Loucy (cell line): ENCODE measurements around the gene RGMA.

Experiments used
- H2AFZ ChIP-seq: fragments of 200-600 bp; sonication (generic); 2 replicates; pipeline ENCODE4 v1.6.0; 2016; ENCODE audit warnings: antibody characterized with exemption, mild to moderate bottlenecking, low read length, moderate library complexity
- H3F3A ChIP-seq: fragments of 200-600 bp; 2 replicates; pipeline ENCODE4 v1.6.0; 2016; ENCODE audit warnings: antibody characterized with exemption, low read depth, mild to moderate bottlenecking
- H3K27me3 ChIP-seq: fragments of 200-600 bp; sonication (generic); 2 replicates; pipeline ENCODE4 v1.6.1; 2014; ENCODE audit warnings: low read length, mild to moderate bottlenecking; ENCODE audit not compliant: insufficient read depth, poor library complexity, severe bottlenecking
- H3K36me3 ChIP-seq: fragments of 200-600 bp; sonication (generic); 2 replicates; pipeline ENCODE4 v1.6.1; 2016; ENCODE audit warnings: low read length; ENCODE audit not compliant: insufficient read depth
- H3K4me1 ChIP-seq: fragments of 200-600 bp; sonication (generic); 2 replicates; pipeline ENCODE4 v1.5.1; 2014; ENCODE audit warnings: low read length, mild to moderate bottlenecking; ENCODE audit not compliant: insufficient read depth, poor library complexity, severe bottlenecking
- H3K4me2 ChIP-seq: fragments of 200-600 bp; sonication (generic); 2 replicates; pipeline ENCODE4 v1.6.0; 2014; ENCODE audit warnings: antibody characterized with exemption, low read length, low read depth, mild to moderate bottlenecking; ENCODE audit not compliant: poor library complexity, severe bottlenecking
- H3K4me3 ChIP-seq: fragments of 200-600 bp; sonication (generic); 2 replicates; pipeline ENCODE4 v1.5.1; 2014; ENCODE audit warnings: low read length, mild to moderate bottlenecking, mixed read lengths; ENCODE audit not compliant: poor library complexity, severe bottlenecking
- H3K79me2 ChIP-seq: fragments of 200-600 bp; sonication (generic); 2 replicates; pipeline ENCODE4 v1.6.1; 2014; ENCODE audit warnings: low read length; ENCODE audit not compliant: insufficient read depth
- H3K9ac ChIP-seq: fragments of 200-600 bp; sonication (generic); 2 replicates; pipeline ENCODE4 v1.6.0; 2014; ENCODE audit warnings: mild to moderate bottlenecking, low read depth, low read length, moderate library complexity; ENCODE audit not compliant: poor library complexity, severe bottlenecking
- H3K9me2 ChIP-seq: fragments of 200-600 bp; sonication (generic); replicated peaks from 2 replicates; pipeline ENCODE4 v1.6.1; 2016; ENCODE audit warnings: low read depth, low read length, mixed read lengths
- H3K9me3 ChIP-seq: fragments of 200-600 bp; sonication (generic); 2 replicates; pipeline ENCODE4 v1.6.1; 2014; ENCODE audit warnings: mild to moderate bottlenecking, antibody characterized with exemption, low read length, low read depth; ENCODE audit not compliant: insufficient read depth
- H4K20me1 ChIP-seq: fragments of 200-600 bp; sonication (generic); 2 replicates; pipeline ENCODE4 v1.6.0; 2014; ENCODE audit warnings: antibody characterized with exemption, low read length, mild to moderate bottlenecking; ENCODE audit not compliant: insufficient read depth, poor library complexity, severe bottlenecking
- EZH2phosphoT487 ChIP-seq: fragments of 200-600 bp; IDR thresholded peaks from 2 replicates; pipeline ENCODE4 v1.6.1; 2018; ENCODE audit warnings: antibody characterized with exemption, mild to moderate bottlenecking, moderate library complexity, borderline replicate concordance
- TF ChIP-seq, protein P1 (sequence below): fragments of 200-600 bp; sonication (generic); conservative IDR thresholded peaks from 2 replicates; pipeline ENCODE4 v1.5.1; 2014; ENCODE audit warnings: mild to moderate bottlenecking, antibody characterized with exemption, low read length

Gene RGMA

GRCh38 chr15:93135459-93135858 lies 46.4 kb upstream of the RGMA start:
- Histone ChIP-seq H3K9ac (no peak overlapping the region), H3K9me2 (no peaks in the 10 kb centered on the region), H3K4me1 (no peaks in the 10 kb centered on the region), H3F3A (no peaks in the 10 kb centered on the region), H3K4me3 (no peak overlapping the region), H2AFZ (no peak overlapping the region), H3K9me3 (no peaks in the 10 kb centered on the region), H3K4me2 (no peak overlapping the region), H4K20me1 (no peaks in the 10 kb centered on the region), H3K36me3 (no peaks in the 10 kb centered on the region), H3K79me2 (no peaks in the 10 kb centered on the region), H3K27me3 (no peaks in the 10 kb centered on the region)
- TF ChIP-seq, protein P1, sequence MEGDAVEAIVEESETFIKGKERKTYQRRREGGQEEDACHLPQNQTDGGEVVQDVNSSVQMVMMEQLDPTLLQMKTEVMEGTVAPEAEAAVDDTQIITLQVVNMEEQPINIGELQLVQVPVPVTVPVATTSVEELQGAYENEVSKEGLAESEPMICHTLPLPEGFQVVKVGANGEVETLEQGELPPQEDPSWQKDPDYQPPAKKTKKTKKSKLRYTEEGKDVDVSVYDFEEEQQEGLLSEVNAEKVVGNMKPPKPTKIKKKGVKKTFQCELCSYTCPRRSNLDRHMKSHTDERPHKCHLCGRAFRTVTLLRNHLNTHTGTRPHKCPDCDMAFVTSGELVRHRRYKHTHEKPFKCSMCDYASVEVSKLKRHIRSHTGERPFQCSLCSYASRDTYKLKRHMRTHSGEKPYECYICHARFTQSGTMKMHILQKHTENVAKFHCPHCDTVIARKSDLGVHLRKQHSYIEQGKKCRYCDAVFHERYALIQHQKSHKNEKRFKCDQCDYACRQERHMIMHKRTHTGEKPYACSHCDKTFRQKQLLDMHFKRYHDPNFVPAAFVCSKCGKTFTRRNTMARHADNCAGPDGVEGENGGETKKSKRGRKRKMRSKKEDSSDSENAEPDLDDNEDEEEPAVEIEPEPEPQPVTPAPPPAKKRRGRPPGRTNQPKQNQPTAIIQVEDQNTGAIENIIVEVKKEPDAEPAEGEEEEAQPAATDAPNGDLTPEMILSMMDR = no peak
- TF ChIP-seq EZH2phosphoT487 = no peak

DNA sequence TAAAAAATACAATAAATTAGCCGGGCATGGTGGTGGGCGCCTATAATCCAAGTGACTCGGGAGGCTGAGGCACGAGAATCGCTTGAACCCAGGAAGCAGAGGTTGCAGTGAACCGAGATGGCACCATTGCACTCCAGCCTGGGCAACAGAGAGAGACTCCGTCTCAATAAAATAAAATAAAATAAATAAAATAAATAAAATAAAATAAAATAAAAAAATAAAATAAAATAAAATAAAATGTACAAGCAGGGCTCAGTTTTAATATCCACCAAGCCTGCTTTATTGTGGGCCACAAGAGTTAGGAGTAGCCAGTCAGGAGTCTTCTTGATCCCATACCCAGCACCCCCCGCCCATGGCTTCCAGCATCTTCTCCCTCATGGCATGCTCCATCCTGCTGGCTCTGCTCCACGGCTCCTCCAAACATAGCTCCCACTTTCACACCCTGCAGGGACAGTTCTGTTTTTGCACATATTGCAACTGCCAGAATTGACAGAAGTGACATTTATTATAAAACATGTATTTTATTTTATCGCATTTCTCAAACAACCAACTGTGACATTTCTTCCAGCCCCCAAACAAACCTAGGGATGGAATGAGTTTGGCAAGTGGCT lies 42.6 kb upstream of the RGMA start:
- Histone ChIP-seq H3K79me2 (no peaks in the 10 kb centered on the region), H3K36me3 (no peaks in the 10 kb centered on the region), H3K9me2 (no peaks in the 10 kb centered on the region), H3K9ac (no peak overlapping the region), H3K27me3 (no peaks in the 10 kb centered on the region), H3K4me3 (no peak overlapping the region), H3K9me3 (no peaks in the 10 kb centered on the region), H3F3A (no peaks in the 10 kb centered on the region), H3K4me2 (no peak overlapping the region), H4K20me1 (no peaks in the 10 kb centered on the region), H3K4me1 (no peaks in the 10 kb centered on the region), H2AFZ (no peak overlapping the region)
- no peak for TF ChIP-seq EZH2phosphoT487
- TF ChIP-seq, protein P1 = no peak

DNA sequence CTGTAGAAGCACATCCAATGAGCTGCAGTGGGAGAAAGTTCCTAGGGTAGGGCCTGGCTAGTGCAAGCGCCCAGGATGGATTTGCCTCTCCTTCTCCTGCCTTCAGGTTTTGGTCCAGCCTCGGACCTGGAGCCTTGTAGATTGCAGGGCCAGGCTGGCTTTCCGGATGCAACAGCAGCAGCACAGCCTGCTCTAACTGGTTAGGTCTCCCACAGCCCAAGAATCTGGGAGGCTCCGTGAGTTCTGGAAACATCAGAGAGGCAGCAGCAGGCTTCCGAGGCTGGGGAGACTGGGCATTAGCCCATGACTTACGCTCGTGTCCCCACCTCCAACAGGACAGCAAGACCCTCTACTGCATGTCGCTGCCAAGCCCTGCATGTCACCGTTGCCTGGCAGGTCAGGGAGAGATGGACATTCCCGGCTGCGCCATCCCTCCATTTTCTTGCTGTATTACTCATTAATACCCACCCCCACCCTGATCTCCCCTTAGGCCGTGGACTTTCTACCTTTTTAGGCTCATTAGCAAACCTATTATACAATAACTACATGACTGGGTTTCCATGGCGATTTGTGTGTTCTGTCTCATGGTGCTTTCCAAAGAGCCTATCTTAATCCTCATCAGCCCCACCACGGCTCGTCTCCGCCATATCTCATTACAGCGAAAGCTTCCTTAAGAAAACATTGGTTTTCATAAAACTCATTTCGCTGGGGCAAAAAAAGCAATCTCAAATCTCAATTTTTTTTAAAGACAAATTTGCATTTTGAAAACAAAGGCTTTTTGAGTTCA lies 40.9 kb upstream of the RGMA start:
- Histone ChIP-seq H2AFZ (no peak overlapping the region), H3K9ac (no peak overlapping the region), H3K4me1 (no peaks in the 10 kb centered on the region), H3K27me3 (no peaks in the 10 kb centered on the region), H3K9me2 (no peaks in the 10 kb centered on the region), H4K20me1 (no peaks in the 10 kb centered on the region), H3K4me2 (no peak overlapping the region), H3K9me3 (no peaks in the 10 kb centered on the region), H3K4me3 (no peak overlapping the region), H3K36me3 (no peaks in the 10 kb centered on the region), H3K79me2 (no peaks in the 10 kb centered on the region), H3F3A (no peaks in the 10 kb centered on the region)
- TF ChIP-seq, protein P1 = no peak
- no peak for TF ChIP-seq EZH2phosphoT487
